GM12892 (cell line): ENCODE results near the gene TBC1D2B.

Source experiments
- DNase-seq: peaks from one replicate; pipeline ENCODE4 v3.0.0; 2011; ENCODE audit not compliant: insufficient read length
- FAIRE-seq: peaks from 2 replicates; lab custom pipeline; 2011; peaks lifted over from hg19 to GRCh38; lab: Jason Lieb, UNC
- POLR2A ChIP-seq: IDR thresholded peaks from 2 replicates; pipeline ENCODE4 v1.6.1; 2011; ENCODE audit warnings: low read depth, low read length, control low read depth
- POLR2AphosphoS5 ChIP-seq: IDR thresholded peaks from 2 replicates; pipeline ENCODE4 v1.6.1; 2011; ENCODE audit warnings: low read depth, low read length, control low read depth
- TAF1 ChIP-seq: IDR thresholded peaks from 2 replicates; pipeline ENCODE4 v1.6.1; 2011; ENCODE audit warnings: low read depth, mild to moderate bottlenecking, control low read depth, low read length, borderline replicate concordance

The TBC1D2B gene

DNA sequence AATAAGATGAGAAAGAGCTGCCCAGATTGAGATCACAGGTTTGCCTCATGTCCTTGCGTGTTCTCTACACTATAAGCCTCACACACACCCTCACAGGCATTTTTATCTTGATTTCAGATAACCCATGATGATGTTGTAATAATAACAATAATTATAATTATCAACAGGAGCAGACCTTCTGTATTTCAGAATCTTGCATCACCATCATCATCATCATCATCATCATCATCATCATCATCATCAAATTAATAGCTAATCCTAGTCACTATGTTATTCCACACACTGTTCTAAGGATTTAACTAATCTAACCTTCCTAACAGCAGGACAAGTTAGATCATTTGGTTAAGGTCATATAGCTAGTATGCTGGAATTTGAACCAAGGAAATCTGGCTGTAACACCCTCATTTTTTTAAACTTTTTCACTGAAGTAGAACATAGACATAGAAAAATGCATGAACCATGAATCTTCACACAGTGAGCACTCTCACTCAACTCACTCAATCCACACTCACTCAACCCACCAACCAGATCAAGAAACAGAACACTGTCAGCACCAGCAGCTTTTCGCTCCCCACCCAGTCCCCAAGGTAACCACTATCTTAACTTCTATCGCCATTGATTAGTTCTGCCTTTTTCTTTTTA, 13.0 kb upstream of the TBC1D2B start:
- no peak for TF ChIP-seq POLR2AphosphoS5
- no peak for TF ChIP-seq TAF1
- TF ChIP-seq POLR2A, result no peak
- FAIRE-seq, result no peak

DNA sequence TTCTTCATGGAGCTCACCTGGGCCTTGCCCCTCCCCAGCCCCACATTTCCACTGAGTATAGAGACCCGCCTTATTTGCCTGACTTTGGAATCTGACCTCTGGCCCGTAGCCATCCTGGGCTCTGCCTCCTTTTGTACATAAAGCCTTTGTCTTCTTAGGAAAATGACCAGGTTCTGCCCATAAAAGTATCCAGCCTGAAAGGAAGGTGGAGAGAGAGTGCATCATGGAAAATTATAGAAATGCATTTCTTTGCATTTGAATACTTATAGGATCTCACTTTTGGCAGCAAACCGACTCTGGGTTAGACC, 11.2 kb upstream of the TBC1D2B start:
- no peak for DNase-seq
- FAIRE-seq, result no peak
- TF ChIP-seq POLR2A, result no peak
- no peak for TF ChIP-seq POLR2AphosphoS5
- TF ChIP-seq TAF1, result no peak

More for the DNA sequence above, 13.0 kb upstream of the TBC1D2B start:
- no peak for DNase-seq

GRCh38 chr15:78087951-78088772, 10.7 kb upstream of the TBC1D2B start:
- FAIRE-seq (peak; percentile 81), DNase-seq (no peak)
- no peak for TF ChIP-seq POLR2AphosphoS5
- no peak for TF ChIP-seq POLR2A
- TF ChIP-seq TAF1, result no peak

GRCh38 chr15:78085928-78086327, 8.4 kb upstream of the TBC1D2B start:
- FAIRE-seq (no peak), DNase-seq (no peak)
- TF ChIP-seq TAF1 (no peak), POLR2A (no peak), POLR2AphosphoS5 (no peak)

GRCh38 chr15:78084449-78084750, 6.9 kb upstream of the TBC1D2B start:
- DNase-seq (no peak), FAIRE-seq (no peak)
- no peak for TF ChIP-seq POLR2A
- no peak for TF ChIP-seq POLR2AphosphoS5
- TF ChIP-seq TAF1, result no peak

- TF ChIP-seq POLR2A (no peak), TAF1 (no peak), POLR2AphosphoS5 (no peak)
- DNase-seq, result peak; percentile 48
- FAIRE-seq, result no peak
Observed at GRCh38 chr15:78083687-78084448, 6.4 kb upstream of the TBC1D2B start.

DNA sequence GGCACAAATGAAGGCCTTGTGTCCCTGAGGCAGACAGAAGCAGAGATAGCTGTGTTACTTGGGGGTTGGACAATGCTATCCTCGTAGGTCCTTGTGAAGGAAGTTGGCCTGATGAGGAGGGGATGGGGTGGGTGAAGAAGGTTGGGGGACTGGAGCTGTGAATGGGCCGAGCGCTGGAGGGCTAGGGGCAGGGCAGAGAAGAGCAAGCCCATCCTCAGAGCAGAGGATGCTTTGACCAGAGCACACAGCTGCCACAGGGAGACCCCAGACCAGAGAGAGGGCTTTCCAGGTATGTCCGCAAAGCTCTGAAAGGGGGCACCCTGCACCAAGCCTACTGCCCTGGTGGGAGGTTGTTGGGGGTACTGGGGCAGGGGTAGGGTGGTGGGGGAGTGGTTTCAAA, 5.7 kb upstream of the TBC1D2B start:
- TF ChIP-seq POLR2A (no peak), TAF1 (no peak), POLR2AphosphoS5 (no peak)
- DNase-seq, result no peak
- no peak for FAIRE-seq

- DNase-seq, result no peak
- TF ChIP-seq POLR2A, result no peak
- no peak for TF ChIP-seq POLR2AphosphoS5
- no peak for TF ChIP-seq TAF1
- no peak for FAIRE-seq
Observed at GRCh38 chr15:78082743-78083110, 5.2 kb upstream of the TBC1D2B start.

DNA sequence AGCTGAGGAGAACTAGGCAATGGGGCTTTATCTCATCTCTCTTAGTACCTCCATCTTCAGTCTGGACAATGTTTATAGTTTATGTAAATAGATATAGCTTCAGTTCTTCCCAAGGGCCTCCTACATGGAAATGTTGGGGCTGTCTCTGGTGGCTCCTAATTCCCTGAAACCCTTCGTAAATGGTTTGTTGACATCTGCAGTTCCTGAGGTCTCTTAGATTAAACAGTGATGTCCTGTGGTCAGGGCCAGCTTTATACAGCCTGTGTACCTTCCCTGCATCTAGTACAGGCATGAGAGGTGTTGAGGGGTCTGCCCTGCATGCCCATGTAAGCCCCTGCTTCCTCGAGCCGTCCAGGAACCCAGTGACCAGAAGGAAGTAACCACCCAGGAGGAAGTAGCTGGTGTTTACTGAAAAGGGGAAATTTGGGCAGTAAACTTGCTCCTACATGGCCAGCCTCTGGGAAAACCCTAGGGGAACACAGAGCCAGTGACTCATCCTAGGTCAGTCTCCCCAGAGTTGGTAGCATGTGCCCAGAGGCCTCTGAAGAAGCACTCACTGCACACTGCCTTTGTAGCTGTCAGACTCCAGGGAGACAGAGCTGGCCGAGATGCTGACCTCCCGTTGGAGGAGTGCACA, 4.7 kb upstream of the TBC1D2B start:
- TF ChIP-seq POLR2A (no peak), POLR2AphosphoS5 (no peak), TAF1 (no peak)
- no peak for FAIRE-seq
- DNase-seq, result no peak

DNA sequence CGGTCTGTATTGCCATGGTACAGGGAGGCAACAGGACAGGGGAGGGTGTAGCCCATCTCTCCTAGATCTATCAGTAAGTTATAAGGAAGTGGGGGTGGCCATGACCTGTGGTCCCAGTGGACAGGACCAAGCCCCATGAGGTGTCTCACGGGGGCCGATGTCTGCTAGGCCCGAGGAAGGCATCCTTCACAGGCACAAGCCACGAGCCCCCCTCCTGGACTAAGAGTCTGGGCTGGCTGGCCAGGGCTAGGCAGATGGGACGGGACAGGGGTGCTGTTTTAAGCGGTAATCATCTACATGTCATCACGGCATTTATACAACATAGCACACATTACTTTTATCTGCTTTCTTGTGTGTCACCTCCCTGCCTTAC, 2.6 kb upstream of the TBC1D2B start:
- no peak for TF ChIP-seq POLR2AphosphoS5
- no peak for TF ChIP-seq POLR2A
- no peak for TF ChIP-seq TAF1
- DNase-seq, result no peak
- no peak for FAIRE-seq

GRCh38 chr15:78079298-78080087, 2.0 kb upstream of the TBC1D2B start:
- DNase-seq (no peak), FAIRE-seq (no peak)
- TF ChIP-seq TAF1 (no peak), POLR2AphosphoS5 (no peak)

- DNase-seq (no peak), FAIRE-seq (no peak)
- TF ChIP-seq POLR2AphosphoS5 (no peak), POLR2A (no peak), TAF1 (no peak)
Observed at GRCh38 chr15:78077871-78078210, 330 bp upstream of the TBC1D2B start.
